ENCODE data around the gene FBXO41.
"Not testable (repeated sequence)": the region's sequence is repeated elsewhere in the genome, so short reads cannot be mapped to it uniquely, and the experiment has no call there.

Gene FBXO41

DNA sequence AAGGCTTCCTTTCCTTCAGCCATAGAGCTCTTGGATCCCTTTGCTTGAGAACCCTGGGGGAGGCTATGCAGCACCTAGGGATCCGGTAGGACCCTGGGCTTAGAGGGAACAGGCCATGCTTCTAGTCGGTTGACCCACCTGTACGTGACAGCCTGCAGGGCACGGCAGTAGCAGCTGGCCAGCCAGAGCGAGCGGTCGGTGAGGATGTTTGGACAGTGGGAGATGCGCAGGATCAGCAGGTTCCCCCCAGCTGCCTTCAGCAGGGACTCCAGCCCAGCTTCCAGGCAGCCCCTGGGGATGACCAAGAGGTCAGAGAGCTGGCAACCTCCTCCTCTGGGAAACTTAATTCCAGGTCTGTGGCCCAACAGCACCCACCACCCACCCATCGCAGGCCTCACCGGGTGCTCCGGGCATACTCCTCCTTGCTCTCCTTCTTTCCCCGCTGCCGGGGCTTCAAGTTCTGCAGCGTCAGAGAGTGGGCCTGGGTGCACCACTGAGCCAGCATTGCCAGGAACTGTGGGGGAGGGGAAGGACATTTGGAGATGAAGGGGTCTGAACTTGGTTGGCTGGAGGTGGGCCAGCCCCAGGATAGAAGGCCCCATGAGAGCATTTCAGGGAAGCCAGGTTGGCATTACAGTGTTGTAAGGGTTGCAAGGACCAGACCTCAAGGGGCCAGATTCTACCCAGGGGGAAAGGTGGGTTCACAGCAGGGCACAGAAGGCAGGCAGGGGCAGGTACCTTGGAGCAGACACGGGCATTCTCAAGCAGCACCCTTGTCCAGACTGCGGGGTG lies 20.5 kb downstream of the FBXO41 start:
- TF ChIP-seq SNAI2 (CRISPR knock-in tag; IDR thresholded peaks at IDR 0.05) (no peak), ZFP3 (CRISPR knock-in tag; IDR thresholded peaks at IDR 0.05) (no peak), ZC3H10 (CRISPR knock-in tag; IDR thresholded peaks at IDR 0.05) (no peak), ZNF565 (CRISPR knock-in tag; conservative IDR thresholded peaks at IDR 0.05; ENCODE audit: low read depth) (no peak), ISL1 (CRISPR knock-in tag; IDR thresholded peaks at IDR 0.05) (no peak), PPARA (CRISPR knock-in tag; IDR thresholded peaks at IDR 0.05; ENCODE audit: borderline replicate concordance) (no peak), ZFP30 (CRISPR knock-in tag; IDR thresholded peaks at IDR 0.05) (no peak), ESRRG (CRISPR knock-in tag; IDR thresholded peaks at IDR 0.05) (no peak), CSDC2 (CRISPR knock-in tag; IDR thresholded peaks at IDR 0.05) (no peak), ARNTL (CRISPR knock-in tag; IDR thresholded peaks at IDR 0.05; ENCODE audit: borderline replicate concordance, low read depth) (no peak), BACH2 (CRISPR knock-in tag; IDR thresholded peaks at IDR 0.05; ENCODE audit: borderline replicate concordance) (no peak), OSR1 (CRISPR knock-in tag; IDR thresholded peaks at IDR 0.05) (no peak), TOX (CRISPR knock-in tag; IDR thresholded peaks at IDR 0.05; ENCODE audit: borderline replicate concordance) (no peak), ZNF70 (CRISPR knock-in tag; IDR thresholded peaks at IDR 0.05) (no peak), TCF4 (CRISPR knock-in tag; IDR thresholded peaks at IDR 0.05; ENCODE audit: borderline replicate concordance) (no peak)
- TF ChIP-seq, protein P1, sequence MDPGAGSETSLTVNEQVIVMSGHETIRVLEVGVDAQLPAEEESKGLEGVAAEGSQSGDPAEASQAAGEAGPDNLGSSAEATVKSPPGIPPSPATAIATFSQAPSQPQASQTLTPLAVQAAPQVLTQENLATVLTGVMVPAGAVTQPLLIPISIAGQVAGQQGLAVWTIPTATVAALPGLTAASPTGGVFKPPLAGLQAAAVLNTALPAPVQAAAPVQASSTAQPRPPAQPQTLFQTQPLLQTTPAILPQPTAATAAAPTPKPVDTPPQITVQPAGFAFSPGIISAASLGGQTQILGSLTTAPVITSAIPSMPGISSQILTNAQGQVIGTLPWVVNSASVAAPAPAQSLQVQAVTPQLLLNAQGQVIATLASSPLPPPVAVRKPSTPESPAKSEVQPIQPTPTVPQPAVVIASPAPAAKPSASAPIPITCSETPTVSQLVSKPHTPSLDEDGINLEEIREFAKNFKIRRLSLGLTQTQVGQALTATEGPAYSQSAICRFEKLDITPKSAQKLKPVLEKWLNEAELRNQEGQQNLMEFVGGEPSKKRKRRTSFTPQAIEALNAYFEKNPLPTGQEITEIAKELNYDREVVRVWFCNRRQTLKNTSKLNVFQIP (CRISPR knock-in tag; IDR thresholded peaks at IDR 0.05; ENCODE audit: borderline replicate concordance, low read depth), result no peak
- TF ChIP-seq, protein P2, sequence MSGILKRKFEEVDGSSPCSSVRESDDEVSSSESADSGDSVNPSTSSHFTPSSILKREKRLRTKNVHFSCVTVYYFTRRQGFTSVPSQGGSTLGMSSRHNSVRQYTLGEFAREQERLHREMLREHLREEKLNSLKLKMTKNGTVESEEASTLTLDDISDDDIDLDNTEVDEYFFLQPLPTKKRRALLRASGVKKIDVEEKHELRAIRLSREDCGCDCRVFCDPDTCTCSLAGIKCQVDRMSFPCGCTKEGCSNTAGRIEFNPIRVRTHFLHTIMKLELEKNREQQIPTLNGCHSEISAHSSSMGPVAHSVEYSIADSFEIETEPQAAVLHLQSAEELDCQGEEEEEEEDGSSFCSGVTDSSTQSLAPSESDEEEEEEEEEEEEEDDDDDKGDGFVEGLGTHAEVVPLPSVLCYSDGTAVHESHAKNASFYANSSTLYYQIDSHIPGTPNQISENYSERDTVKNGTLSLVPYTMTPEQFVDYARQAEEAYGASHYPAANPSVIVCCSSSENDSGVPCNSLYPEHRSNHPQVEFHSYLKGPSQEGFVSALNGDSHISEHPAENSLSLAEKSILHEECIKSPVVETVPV (CRISPR knock-in tag; IDR thresholded peaks at IDR 0.05), result no peak
- TF ChIP-seq, protein P3, sequence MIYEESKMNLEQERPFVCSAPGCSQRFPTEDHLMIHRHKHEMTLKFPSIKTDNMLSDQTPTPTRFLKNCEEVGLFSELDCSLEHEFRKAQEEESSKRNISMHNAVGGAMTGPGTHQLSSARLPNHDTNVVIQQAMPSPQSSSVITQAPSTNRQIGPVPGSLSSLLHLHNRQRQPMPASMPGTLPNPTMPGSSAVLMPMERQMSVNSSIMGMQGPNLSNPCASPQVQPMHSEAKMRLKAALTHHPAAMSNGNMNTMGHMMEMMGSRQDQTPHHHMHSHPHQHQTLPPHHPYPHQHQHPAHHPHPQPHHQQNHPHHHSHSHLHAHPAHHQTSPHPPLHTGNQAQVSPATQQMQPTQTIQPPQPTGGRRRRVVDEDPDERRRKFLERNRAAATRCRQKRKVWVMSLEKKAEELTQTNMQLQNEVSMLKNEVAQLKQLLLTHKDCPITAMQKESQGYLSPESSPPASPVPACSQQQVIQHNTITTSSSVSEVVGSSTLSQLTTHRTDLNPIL (CRISPR knock-in tag; IDR thresholded peaks at IDR 0.05; ENCODE audit: low read depth), result no peak
- TF ChIP-seq, protein P4, sequence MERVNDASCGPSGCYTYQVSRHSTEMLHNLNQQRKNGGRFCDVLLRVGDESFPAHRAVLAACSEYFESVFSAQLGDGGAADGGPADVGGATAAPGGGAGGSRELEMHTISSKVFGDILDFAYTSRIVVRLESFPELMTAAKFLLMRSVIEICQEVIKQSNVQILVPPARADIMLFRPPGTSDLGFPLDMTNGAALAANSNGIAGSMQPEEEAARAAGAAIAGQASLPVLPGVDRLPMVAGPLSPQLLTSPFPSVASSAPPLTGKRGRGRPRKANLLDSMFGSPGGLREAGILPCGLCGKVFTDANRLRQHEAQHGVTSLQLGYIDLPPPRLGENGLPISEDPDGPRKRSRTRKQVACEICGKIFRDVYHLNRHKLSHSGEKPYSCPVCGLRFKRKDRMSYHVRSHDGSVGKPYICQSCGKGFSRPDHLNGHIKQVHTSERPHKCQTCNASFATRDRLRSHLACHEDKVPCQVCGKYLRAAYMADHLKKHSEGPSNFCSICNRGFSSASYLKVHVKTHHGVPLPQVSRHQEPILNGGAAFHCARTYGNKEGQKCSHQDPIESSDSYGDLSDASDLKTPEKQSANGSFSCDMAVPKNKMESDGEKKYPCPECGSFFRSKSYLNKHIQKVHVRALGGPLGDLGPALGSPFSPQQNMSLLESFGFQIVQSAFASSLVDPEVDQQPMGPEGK (CRISPR knock-in tag; IDR thresholded peaks at IDR 0.05; ENCODE audit: borderline replicate concordance), result no peak
- TF ChIP-seq, protein P5, sequence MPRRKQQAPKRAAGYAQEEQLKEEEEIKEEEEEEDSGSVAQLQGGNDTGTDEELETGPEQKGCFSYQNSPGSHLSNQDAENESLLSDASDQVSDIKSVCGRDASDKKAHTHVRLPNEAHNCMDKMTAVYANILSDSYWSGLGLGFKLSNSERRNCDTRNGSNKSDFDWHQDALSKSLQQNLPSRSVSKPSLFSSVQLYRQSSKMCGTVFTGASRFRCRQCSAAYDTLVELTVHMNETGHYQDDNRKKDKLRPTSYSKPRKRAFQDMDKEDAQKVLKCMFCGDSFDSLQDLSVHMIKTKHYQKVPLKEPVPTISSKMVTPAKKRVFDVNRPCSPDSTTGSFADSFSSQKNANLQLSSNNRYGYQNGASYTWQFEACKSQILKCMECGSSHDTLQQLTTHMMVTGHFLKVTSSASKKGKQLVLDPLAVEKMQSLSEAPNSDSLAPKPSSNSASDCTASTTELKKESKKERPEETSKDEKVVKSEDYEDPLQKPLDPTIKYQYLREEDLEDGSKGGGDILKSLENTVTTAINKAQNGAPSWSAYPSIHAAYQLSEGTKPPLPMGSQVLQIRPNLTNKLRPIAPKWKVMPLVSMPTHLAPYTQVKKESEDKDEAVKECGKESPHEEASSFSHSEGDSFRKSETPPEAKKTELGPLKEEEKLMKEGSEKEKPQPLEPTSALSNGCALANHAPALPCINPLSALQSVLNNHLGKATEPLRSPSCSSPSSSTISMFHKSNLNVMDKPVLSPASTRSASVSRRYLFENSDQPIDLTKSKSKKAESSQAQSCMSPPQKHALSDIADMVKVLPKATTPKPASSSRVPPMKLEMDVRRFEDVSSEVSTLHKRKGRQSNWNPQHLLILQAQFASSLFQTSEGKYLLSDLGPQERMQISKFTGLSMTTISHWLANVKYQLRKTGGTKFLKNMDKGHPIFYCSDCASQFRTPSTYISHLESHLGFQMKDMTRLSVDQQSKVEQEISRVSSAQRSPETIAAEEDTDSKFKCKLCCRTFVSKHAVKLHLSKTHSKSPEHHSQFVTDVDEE (CRISPR knock-in tag; IDR thresholded peaks at IDR 0.05), result no peak
- no peak for ATAC-seq

DNA sequence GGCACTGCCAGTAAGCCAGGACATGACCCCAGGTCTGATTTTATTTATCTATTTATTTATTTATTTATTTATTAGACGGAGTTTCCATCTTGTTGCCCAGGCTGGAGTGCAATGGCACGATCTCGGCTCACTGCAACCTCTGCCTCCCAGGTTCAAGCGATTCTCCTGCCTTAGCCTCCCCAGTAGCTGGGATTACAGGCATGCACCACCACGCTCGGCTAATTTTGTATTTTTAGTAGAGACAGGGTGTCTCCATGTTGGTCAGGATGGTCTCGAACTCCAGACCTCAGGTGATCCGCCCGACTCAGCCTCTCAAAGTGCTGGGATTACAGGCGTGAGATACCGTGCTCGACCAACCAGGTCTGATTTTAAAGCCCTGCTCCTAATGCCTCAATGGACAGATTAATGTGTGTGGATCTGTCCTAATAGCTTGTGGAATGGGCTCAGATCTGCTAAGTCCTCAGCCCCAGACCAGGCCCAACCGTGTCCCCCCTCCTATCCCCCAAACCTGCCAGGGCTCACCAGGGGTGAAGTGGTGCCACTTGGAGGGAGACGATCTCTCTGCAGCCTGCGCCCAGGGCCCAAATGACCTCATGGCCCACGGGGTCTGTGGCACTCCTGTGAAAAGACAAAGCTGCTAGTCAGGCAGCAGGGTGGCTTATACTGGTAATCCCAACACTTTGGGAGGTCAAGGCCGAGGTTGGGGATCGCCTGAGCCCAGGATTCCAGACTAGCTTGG lies 21.4 kb downstream of the FBXO41 start:
- not testable (repeated sequence) for ATAC-seq
